Measurements from ENCODE around the gene GMPPA. TPM values are rescaled to one million over a fixed set of nuclear protein-coding genes. Genes with fewer than 3 reads are reported as not detected.

Gene GMPPA
- total RNA-seq, 1 donor from 2014 or later, result 35.8 TPM

DNA sequence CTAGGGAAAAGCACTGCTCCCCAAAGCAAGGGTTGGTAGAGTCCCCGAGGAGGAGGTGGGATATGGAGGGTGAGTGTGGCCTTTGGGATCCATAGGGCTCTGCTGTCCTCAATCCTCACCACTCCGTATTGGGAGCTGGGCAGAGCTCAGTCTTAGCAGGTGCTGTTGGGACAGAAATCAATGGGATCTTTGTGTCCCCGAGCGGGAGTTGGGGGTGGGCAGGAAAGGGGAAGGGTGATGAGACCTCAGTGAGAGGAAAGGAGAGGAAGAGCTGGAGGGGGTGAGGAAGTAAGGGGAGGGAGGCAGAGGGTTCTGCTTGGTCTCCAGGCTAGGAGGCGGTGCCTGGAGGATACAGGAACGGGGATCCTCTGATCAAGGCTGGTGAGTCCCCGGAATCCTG, 18.2 kb downstream of the GMPPA start:
- TF ChIP-seq, protein P1, sequence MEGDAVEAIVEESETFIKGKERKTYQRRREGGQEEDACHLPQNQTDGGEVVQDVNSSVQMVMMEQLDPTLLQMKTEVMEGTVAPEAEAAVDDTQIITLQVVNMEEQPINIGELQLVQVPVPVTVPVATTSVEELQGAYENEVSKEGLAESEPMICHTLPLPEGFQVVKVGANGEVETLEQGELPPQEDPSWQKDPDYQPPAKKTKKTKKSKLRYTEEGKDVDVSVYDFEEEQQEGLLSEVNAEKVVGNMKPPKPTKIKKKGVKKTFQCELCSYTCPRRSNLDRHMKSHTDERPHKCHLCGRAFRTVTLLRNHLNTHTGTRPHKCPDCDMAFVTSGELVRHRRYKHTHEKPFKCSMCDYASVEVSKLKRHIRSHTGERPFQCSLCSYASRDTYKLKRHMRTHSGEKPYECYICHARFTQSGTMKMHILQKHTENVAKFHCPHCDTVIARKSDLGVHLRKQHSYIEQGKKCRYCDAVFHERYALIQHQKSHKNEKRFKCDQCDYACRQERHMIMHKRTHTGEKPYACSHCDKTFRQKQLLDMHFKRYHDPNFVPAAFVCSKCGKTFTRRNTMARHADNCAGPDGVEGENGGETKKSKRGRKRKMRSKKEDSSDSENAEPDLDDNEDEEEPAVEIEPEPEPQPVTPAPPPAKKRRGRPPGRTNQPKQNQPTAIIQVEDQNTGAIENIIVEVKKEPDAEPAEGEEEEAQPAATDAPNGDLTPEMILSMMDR (IDR thresholded peaks at IDR 0.05; ENCODE audit: unreplicated experiment), result no peak
- H3K9me3 Mint-ChIP-seq (ENCODE audit: low read depth), result no peaks in the 10 kb centered on the region
- no peaks in the 10 kb centered on the region for H3K36me3 Mint-ChIP-seq (ENCODE audit: insufficient read depth)
- peaks cover 63% of the 10 kb centered on the region for H3K27me3 Mint-ChIP-seq
- H3K4me3 Mint-ChIP-seq (ENCODE audit: low read depth), result no peak overlapping the region
- peaks cover 53% of the 10 kb centered on the region for H3K4me1 Mint-ChIP-seq (ENCODE audit: low read depth)
- no peak overlapping the region for H3K27ac Mint-ChIP-seq
- DNase-seq (ENCODE audit: low spot score, unreplicated experiment), result no peak

DNA sequence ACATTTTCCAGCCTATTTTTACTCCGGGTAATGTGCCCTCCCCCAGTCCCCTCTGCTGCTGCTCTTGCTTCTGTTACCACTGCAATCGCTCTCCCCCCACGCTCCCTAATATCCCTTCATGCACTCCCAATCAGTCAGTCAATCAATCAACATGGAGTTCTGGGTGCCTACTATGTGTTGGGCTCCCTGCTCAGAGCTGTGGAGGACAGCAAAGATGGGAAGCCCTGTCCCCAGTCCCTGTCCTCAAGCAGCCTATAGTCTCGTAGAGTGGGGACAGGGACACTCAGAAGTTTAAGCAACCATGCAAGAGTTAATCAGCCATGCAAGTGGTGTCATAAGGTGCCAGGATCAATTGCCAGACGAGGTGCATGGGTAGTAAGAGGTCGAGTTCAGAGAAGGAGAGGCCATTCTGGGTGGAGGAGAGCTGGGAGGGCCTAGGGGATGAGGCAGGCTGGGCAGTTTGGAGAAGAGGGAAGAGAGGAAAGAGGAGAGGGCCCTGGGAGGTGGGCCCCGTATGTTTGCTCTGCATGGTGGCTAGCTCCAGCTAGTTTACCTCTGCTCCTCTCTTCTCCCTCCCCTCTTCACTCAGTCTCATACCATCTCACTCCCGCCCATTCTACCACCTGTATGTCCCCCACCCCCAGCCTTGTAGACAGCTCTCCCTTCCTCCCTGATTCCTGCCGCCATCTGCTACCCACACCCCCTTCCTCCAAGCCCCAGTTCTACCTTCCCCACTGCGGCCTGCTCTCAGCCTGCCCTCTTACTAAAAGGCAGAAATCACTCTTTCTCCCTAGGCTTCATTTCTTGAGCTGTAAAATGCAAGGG, 19.5 kb downstream of the GMPPA start:
- Mint-ChIP-seq H3K4me1 (ENCODE audit: low read depth) (peaks cover 47% of the 10 kb centered on the region), H3K4me3 (ENCODE audit: low read depth) (no peak overlapping the region), H3K27ac (no peak overlapping the region), H3K36me3 (ENCODE audit: insufficient read depth) (no peaks in the 10 kb centered on the region), H3K9me3 (ENCODE audit: low read depth) (no peaks in the 10 kb centered on the region), H3K27me3 (peaks cover 68% of the 10 kb centered on the region)
- TF ChIP-seq, protein P1 (IDR thresholded peaks at IDR 0.05; ENCODE audit: unreplicated experiment), result no peak
- DNase-seq (ENCODE audit: low spot score, unreplicated experiment), result no peak

DNA sequence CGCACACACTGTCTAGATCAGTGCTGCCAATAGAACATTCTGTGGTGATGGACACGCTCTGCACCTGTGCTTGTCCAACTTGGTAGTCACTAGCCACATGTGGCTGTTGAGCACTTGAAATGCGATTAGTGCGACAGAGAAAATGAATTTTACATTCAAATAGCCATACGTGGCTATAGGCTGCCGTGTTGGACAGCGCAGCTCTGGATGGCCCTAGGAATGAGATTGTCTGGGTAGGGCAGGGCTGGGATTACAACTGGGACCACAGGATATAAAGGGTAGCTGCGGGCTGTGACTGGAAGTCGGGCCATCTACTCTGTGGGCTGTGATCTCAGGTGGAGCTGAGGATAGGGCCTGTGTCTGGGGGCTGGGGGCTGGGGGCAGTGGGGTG, 20.8 kb downstream of the GMPPA start:
- Mint-ChIP-seq H3K36me3 (ENCODE audit: insufficient read depth) (no peaks in the 10 kb centered on the region), H3K4me1 (ENCODE audit: low read depth) (peaks cover 39% of the 10 kb centered on the region), H3K27ac (no peak overlapping the region), H3K27me3 (peaks cover 65% of the 10 kb centered on the region), H3K9me3 (ENCODE audit: low read depth) (no peaks in the 10 kb centered on the region), H3K4me3 (ENCODE audit: low read depth) (no peak overlapping the region)
- TF ChIP-seq, protein P1 (IDR thresholded peaks at IDR 0.05; ENCODE audit: unreplicated experiment), result no peak
- no peak for DNase-seq (ENCODE audit: low spot score, unreplicated experiment)

DNA sequence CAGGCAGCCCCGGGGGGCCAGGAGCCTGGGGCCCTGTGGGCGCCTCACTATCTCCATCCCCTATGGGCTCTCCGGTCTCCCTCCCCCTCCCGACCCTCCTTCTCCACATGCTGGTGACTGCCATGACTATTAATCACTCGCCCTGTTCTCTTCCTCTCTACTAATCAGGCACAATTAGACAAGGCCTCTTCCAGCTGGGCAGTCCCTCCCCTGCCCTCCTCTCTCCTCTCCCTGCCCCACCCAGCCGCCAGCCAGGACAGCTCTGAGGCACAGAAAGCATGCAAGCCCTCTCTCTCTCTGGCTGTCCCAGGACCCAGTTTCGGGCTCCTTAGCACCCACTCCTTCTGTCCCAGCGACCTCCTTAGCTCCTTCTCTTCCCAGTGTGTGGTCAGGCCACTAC, 21.4 kb downstream of the GMPPA start:
- Mint-ChIP-seq H3K4me1 (ENCODE audit: low read depth) (peaks cover 39% of the 10 kb centered on the region), H3K36me3 (ENCODE audit: insufficient read depth) (no peaks in the 10 kb centered on the region), H3K4me3 (ENCODE audit: low read depth) (no peak overlapping the region), H3K27me3 (peaks cover 64% of the 10 kb centered on the region), H3K27ac (no peak overlapping the region), H3K9me3 (ENCODE audit: low read depth) (no peaks in the 10 kb centered on the region)
- no peak for DNase-seq (ENCODE audit: low spot score, unreplicated experiment)
- TF ChIP-seq, protein P1 (IDR thresholded peaks at IDR 0.05; ENCODE audit: unreplicated experiment), result no peak

DNA sequence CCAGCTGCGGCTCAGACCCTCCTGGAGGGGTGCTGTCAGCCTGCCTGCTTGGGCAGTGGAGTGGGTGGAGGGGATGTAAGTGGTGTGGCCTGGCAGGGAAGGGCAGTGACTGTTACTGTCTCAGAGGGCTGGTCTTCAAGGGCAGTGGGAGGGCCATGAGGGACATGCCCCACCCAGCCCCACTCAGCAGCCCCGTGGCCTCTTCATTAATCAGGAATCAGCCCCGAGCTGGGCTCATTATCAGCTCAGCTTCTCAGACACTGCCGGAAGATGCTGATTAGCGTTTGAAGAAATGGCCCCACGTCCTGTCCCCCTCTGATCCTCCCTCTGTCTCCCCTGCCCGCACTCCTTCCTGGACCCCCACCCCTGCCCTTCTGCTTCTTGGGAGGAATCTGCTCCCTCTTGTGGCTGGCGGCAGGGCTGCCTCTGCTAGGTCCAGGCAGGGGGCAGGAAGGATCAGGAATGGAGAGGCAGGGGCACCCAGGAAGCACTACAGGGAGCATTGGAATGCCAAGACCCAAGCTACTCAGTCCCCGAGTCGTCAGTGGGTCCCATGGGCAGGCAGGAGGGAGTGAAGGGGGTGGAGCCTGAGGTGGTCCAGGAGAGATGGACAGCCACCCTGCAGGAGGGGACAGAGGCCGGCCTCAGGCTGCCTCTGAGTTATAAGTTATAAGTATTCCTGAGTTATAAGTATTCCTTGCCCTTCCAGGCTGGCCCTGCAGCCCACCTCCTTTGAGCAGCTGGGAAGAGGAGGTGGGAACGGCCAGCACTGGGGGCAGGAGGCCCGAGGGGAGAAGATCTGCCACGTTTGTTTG, 22.6 kb downstream of the GMPPA start:
- H3K36me3 Mint-ChIP-seq (ENCODE audit: insufficient read depth), result no peaks in the 10 kb centered on the region
- DNase-seq (ENCODE audit: low spot score, unreplicated experiment), result no peak
- TF ChIP-seq, protein P1 (IDR thresholded peaks at IDR 0.05; ENCODE audit: unreplicated experiment), result peak; percentile 70
- H3K27ac Mint-ChIP-seq, result peak overlapping the region; percentile 45
- no peaks in the 10 kb centered on the region for H3K9me3 Mint-ChIP-seq (ENCODE audit: low read depth)
- H3K4me3 Mint-ChIP-seq (ENCODE audit: low read depth), result peak overlapping the region; percentile 3
- peaks cover 62% of the 10 kb centered on the region for H3K27me3 Mint-ChIP-seq
- H3K4me1 Mint-ChIP-seq (ENCODE audit: low read depth), result peaks cover 49% of the 10 kb centered on the region

Measured in progenitor cell of endocrine pancreas (in vitro differentiated cells).